ENCODE data around the gene IL18RAP.

Gene IL18RAP

DNA sequence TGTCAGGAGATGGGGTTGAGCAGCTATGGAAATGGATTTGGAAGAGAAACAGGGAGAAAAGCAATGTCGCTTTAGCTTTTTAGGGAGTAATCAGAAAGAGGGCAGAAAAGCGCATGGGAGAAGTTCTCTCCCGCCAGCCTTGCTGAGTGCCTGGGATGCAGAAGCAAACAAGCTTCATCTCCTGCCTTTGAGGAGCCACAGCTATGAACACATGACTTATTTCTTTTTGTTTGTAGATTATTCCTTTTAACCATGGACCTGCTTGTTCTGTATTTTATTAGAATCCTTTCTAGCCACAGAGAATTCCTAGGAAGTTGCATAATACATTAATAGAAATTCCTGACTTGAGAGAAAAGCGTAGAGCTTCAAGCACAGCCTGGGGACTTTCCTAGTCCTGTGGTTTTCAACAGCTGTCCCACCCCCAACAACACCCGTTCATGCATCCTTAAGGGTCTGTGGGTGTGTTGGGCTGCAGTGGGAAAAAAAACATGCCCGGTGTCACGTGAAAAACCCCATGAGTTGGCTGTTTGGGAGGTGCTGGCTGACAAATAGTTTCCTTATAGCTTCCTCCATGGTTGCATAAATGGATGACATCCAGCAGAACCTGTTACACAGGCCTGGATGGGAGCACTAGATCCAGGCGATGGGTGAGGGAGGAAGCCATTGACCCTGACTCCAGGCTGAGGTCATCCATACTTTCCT, 65.0 kb downstream of the IL18RAP start:
- H3K36me3 ChIP-seq (ENCODE audit: control insufficient read depth in 5 of 5, insufficient read depth in 5 of 5, low read length in 5 of 5), result no peaks in the 10 kb centered on the region
- H3K27me3 ChIP-seq (ENCODE audit: control insufficient read depth in 5 of 5, insufficient read depth in 4 of 5, low read length in 5 of 5), result peaks cover 0 to 4% (median 2%) of the 10 kb centered on the region in 5 donors
- peaks cover 0 to 9% (median 3%) of the 10 kb centered on the region in 5 donors for H3K4me1 ChIP-seq (ENCODE audit: control insufficient read depth in 5 of 5, insufficient read depth in 5 of 5, low read length in 5 of 5)
- H3K27ac ChIP-seq (ENCODE audit: low read depth, low read length), result no peak overlapping the region
- H3K9ac ChIP-seq (ENCODE audit: low read length in 5 of 5), result no peak overlapping the region
- peaks cover 0 to 5% (median 0%) of the 10 kb centered on the region in 5 donors for H3K9me3 ChIP-seq (ENCODE audit: control insufficient read depth in 5 of 5, low read length in 5 of 5)
- H3K4me3 ChIP-seq (ENCODE audit: low read depth in 1 of 5, low read length in 5 of 5), result no peak overlapping the region

DNA sequence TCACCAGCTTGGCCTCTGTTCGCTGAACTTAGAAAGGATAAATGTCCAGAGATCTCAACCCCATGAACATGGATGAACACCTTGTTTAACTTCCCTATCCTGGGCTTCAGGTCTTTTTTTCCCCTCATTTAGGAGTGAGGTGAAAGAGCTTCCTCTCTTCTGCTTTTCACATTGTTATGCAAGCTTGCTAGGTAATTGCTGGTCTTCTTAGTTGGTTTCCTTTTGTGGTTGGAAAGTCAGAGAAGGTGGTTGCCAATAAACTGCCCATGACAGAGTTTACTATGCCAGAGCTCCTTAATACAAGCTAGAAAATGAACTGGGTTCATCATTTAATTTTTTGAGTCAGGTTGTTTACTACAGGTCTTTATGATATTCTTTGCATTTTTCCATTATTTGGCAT, 66.7 kb downstream of the IL18RAP start:
- Histone ChIP-seq H3K27ac (ENCODE audit: low read depth, low read length) (no peak overlapping the region), H3K9ac (ENCODE audit: low read length in 5 of 5) (no peak overlapping the region), H3K27me3 (ENCODE audit: control insufficient read depth in 5 of 5, insufficient read depth in 4 of 5, low read length in 5 of 5) (peaks cover 0 to 4% (median 2%) of the 10 kb centered on the region in 5 donors), H3K4me3 (ENCODE audit: low read depth in 1 of 5, low read length in 5 of 5) (no peak overlapping the region), H3K36me3 (ENCODE audit: control insufficient read depth in 5 of 5, insufficient read depth in 5 of 5, low read length in 5 of 5) (no peaks in the 10 kb centered on the region), H3K9me3 (ENCODE audit: control insufficient read depth in 5 of 5, low read length in 5 of 5) (peaks cover 0 to 5% (median 0%) of the 10 kb centered on the region in 5 donors), H3K4me1 (ENCODE audit: control insufficient read depth in 5 of 5, insufficient read depth in 5 of 5, low read length in 5 of 5) (peaks cover 0 to 9% (median 3%) of the 10 kb centered on the region in 5 donors)

DNA sequence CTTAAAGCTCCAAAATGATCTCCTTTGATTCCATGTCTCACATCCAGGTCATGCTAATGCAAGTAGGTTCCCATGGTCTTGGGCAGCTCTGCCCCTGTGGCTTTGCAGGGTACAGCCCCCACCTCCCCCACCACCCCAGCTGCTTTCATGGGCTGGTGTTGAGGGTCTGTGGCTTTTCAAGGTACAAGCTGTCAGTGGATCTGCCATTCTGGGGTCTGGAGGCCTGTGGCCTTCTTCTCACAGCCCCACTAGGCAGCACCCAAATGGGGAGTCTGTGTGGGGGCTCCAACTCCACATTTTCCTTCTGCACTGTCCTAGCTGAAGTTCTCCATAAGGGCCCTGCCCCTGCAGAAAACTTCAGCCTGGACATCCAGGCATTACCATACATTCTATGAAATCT, 69.0 kb downstream of the IL18RAP start:
- no peak overlapping the region for H3K27ac ChIP-seq (ENCODE audit: low read depth, low read length)
- no peaks in the 10 kb centered on the region for H3K36me3 ChIP-seq (ENCODE audit: control insufficient read depth in 5 of 5, insufficient read depth in 5 of 5, low read length in 5 of 5)
- H3K4me3 ChIP-seq (ENCODE audit: low read depth in 1 of 5, low read length in 5 of 5), result no peak overlapping the region
- peaks cover 0 to 4% (median 0%) of the 10 kb centered on the region in 5 donors for H3K4me1 ChIP-seq (ENCODE audit: control insufficient read depth in 5 of 5, insufficient read depth in 5 of 5, low read length in 5 of 5)
- peaks cover 0 to 8% (median 4%) of the 10 kb centered on the region in 5 donors for H3K9me3 ChIP-seq (ENCODE audit: control insufficient read depth in 5 of 5, low read length in 5 of 5)
- H3K9ac ChIP-seq (ENCODE audit: low read length in 5 of 5), result no peak overlapping the region
- H3K27me3 ChIP-seq (ENCODE audit: control insufficient read depth in 5 of 5, insufficient read depth in 4 of 5, low read length in 5 of 5), result peaks cover 0 to 3% (median 0%) of the 10 kb centered on the region in 5 donors

DNA sequence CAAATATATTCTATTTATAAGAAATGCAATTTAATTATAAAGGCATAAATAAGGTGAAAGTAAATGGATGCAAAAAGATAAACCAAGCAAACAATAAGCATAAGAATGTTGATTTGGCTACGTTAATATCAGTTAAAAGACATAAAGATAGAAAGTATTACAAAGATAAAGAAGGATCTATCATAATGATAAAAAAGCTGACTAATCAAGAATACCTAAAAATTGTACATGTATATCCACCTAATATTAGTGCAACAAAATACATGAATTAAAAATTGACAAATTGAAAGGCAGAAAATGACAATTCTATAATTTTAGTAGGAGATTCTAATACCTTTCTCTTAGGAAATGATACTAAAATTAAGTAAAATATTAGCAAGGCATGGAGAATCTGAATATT, 71.6 kb downstream of the IL18RAP start:
- Histone ChIP-seq H3K9me3 (ENCODE audit: control insufficient read depth in 5 of 5, low read length in 5 of 5) (peaks cover 0 to 8% (median 4%) of the 10 kb centered on the region in 5 donors), H3K9ac (ENCODE audit: low read length in 5 of 5) (no peak overlapping the region), H3K4me1 (ENCODE audit: control insufficient read depth in 5 of 5, insufficient read depth in 5 of 5, low read length in 5 of 5) (no peaks in the 10 kb centered on the region), H3K36me3 (ENCODE audit: control insufficient read depth in 5 of 5, insufficient read depth in 5 of 5, low read length in 5 of 5) (no peaks in the 10 kb centered on the region), H3K4me3 (ENCODE audit: low read depth in 1 of 5, low read length in 5 of 5) (no peak overlapping the region), H3K27me3 (ENCODE audit: control insufficient read depth in 5 of 5, insufficient read depth in 4 of 5, low read length in 5 of 5) (no peaks in the 10 kb centered on the region), H3K27ac (ENCODE audit: low read depth, low read length) (no peak overlapping the region)

DNA sequence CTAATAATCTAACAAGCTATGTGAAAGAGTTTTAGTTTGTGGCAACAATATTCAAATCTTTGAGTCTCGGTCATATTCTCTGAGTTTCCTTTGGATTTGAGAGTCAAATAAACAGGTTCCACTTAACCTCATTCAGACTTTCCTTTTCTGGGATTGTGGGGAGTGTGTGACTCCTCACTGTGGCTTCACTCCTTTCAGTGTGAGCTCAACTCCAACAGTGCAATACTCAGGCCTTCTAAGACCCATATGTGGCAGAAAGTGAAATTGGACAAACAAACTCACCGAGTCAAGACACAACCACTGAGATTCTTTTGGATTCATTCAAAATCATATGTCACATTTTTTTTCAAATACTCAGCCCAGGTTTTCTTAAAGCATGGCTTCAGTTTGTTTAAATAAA, 75.5 kb downstream of the IL18RAP start:
- H3K9ac ChIP-seq (ENCODE audit: low read length in 5 of 5), result no peak overlapping the region
- no peak overlapping the region for H3K27ac ChIP-seq (ENCODE audit: low read depth, low read length)
- no peaks in the 10 kb centered on the region for H3K27me3 ChIP-seq (ENCODE audit: control insufficient read depth in 5 of 5, insufficient read depth in 4 of 5, low read length in 5 of 5)
- H3K4me3 ChIP-seq (ENCODE audit: low read depth in 1 of 5, low read length in 5 of 5), result no peak overlapping the region
- H3K36me3 ChIP-seq (ENCODE audit: control insufficient read depth in 5 of 5, insufficient read depth in 5 of 5, low read length in 5 of 5), result no peaks in the 10 kb centered on the region
- no peaks in the 10 kb centered on the region for H3K4me1 ChIP-seq (ENCODE audit: control insufficient read depth in 5 of 5, insufficient read depth in 5 of 5, low read length in 5 of 5)
- peaks cover 0 to 8% (median 0%) of the 10 kb centered on the region in 5 donors for H3K9me3 ChIP-seq (ENCODE audit: control insufficient read depth in 5 of 5, low read length in 5 of 5)

DNA sequence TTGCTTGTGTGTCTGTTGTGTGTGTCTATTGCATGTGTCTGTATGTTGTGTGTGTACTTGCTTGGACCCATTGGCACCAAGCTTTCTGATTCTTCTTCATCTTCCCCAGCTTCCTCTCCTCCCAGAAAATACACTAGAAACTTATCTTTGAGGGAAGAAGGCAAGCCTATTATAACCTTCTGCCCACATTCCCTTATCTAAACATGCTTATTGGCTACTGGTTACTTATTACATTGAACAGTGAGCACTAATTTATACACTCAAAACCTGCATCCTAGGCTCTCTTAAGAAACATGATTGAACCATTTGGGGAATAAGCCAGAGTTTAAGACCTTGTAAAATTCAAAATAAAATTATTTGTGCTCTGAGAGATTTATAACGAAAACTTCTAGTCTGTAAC, 76.6 kb downstream of the IL18RAP start:
- H3K27ac ChIP-seq (ENCODE audit: low read depth, low read length), result no peak overlapping the region
- peaks cover 0 to 6% (median 0%) of the 10 kb centered on the region in 5 donors for H3K9me3 ChIP-seq (ENCODE audit: control insufficient read depth in 5 of 5, low read length in 5 of 5)
- H3K4me1 ChIP-seq (ENCODE audit: control insufficient read depth in 5 of 5, insufficient read depth in 5 of 5, low read length in 5 of 5), result no peaks in the 10 kb centered on the region
- no peak overlapping the region for H3K9ac ChIP-seq (ENCODE audit: low read length in 5 of 5)
- no peaks in the 10 kb centered on the region for H3K27me3 ChIP-seq (ENCODE audit: control insufficient read depth in 5 of 5, insufficient read depth in 4 of 5, low read length in 5 of 5)
- H3K4me3 ChIP-seq (ENCODE audit: low read depth in 1 of 5, low read length in 5 of 5), result no peak overlapping the region
- no peaks in the 10 kb centered on the region for H3K36me3 ChIP-seq (ENCODE audit: control insufficient read depth in 5 of 5, insufficient read depth in 5 of 5, low read length in 5 of 5)

All from subcutaneous abdominal adipose tissue (tissue), 5 donors.